GM23338 (cell line): ENCODE results near the gene PRDM2. TPM values are rescaled to one million over a fixed set of nuclear protein-coding genes. Genes with fewer than 3 reads are reported as not detected.

ENCODE experiments used
- ATAC-seq: fragments of 200-7000 bp; cut with Tn5 transposase; 3 replicates; pipeline ENCODE4 v1.9.1; 2020
- DNase-seq: peaks from one replicate; pipeline ENCODE4 v3.0.0-alpha.2; 2015; ENCODE audit warnings: low spot score
- H2AFZ ChIP-seq: fragments of 200-600 bp; sonication (generic); 2 replicates; pipeline ENCODE4 v1.8.0; 2016; ENCODE audit warnings: antibody characterized with exemption, mild to moderate bottlenecking, moderate library complexity
- H3F3A ChIP-seq: fragments of 200-600 bp; sonication (generic); replicated peaks from 2 replicates; pipeline ENCODE4 v1.8.0; 2017; ENCODE audit warnings: antibody characterized with exemption, mixed run types, low read depth
- H3K27ac ChIP-seq: fragments of 200-600 bp; sonication (generic); 2 replicates; pipeline ENCODE4 v1.6.1; 2016; ENCODE audit warnings: low read depth
- H3K27me3 ChIP-seq: fragments of 200-600 bp; sonication (generic); 2 replicates; pipeline ENCODE4 v1.8.0; 2016; ENCODE audit warnings: mild to moderate bottlenecking, mixed run types, moderate library complexity; ENCODE audit not compliant: insufficient read depth
- H3K36me3 ChIP-seq: fragments of 200-600 bp; sonication (generic); 2 replicates; pipeline ENCODE4 v1.8.0; 2016; ENCODE audit warnings: mild to moderate bottlenecking; ENCODE audit not compliant: insufficient read depth
- H3K4me1 ChIP-seq: fragments of 200-600 bp; sonication (generic); 2 replicates; pipeline ENCODE4 v1.8.0; 2016; ENCODE audit warnings: mild to moderate bottlenecking, moderate library complexity; ENCODE audit not compliant: insufficient read depth
- H3K4me2 ChIP-seq: fragments of 200-600 bp; sonication (generic); 2 replicates; pipeline ENCODE4 v1.7.1; 2017; ENCODE audit warnings: mixed run types
- H3K4me3 ChIP-seq: fragments of 200-600 bp; sonication (generic); 2 replicates; pipeline ENCODE4 v1.6.1; 2016; ENCODE audit warnings: mixed run types
- H3K79me2 ChIP-seq: fragments of 200-600 bp; sonication (generic); replicated peaks from 2 replicates; pipeline ENCODE4 v1.8.0; 2017; ENCODE audit warnings: mild to moderate bottlenecking; ENCODE audit not compliant: insufficient read depth
- H3K9me2 ChIP-seq: fragments of 200-600 bp; sonication (generic); 2 replicates; pipeline ENCODE4 v1.8.0; 2017; ENCODE audit not compliant: insufficient read depth
- H4K20me1 ChIP-seq: fragments of 200-600 bp; sonication (generic); replicated peaks from 2 replicates; pipeline ENCODE4 v1.8.0; 2017; ENCODE audit warnings: mild to moderate bottlenecking; ENCODE audit not compliant: insufficient read depth
- H3K27ac Mint-ChIP-seq: 2 replicates; pipeline ENCODE4 v1.8.0; 2020; ENCODE audit warnings: inconsistent platforms, mild to moderate bottlenecking, moderate library complexity, mixed read lengths
- H3K27me3 Mint-ChIP-seq: 3 replicates; pipeline ENCODE4 v1.8.0; 2022; ENCODE audit warnings: low read depth, mild to moderate bottlenecking, moderate library complexity, mixed read lengths, inconsistent platforms; ENCODE audit not compliant: insufficient read depth, poor library complexity
- H3K36me3 Mint-ChIP-seq: 3 replicates; pipeline ENCODE4 v1.8.0; 2021; ENCODE audit warnings: low read depth, mild to moderate bottlenecking, inconsistent platforms, moderate library complexity, mixed read lengths
- H3K4me1 Mint-ChIP-seq: 3 replicates; pipeline ENCODE4 v1.8.0; 2020; ENCODE audit warnings: mild to moderate bottlenecking, inconsistent platforms, mixed read lengths
- H3K4me3 Mint-ChIP-seq: 3 replicates; pipeline ENCODE4 v1.8.0; 2021; ENCODE audit warnings: moderate library complexity, mild to moderate bottlenecking, inconsistent platforms, mixed read lengths
- H3K9me3 Mint-ChIP-seq: 3 replicates; pipeline ENCODE4 v1.8.0; 2020; ENCODE audit warnings: moderate library complexity, mild to moderate bottlenecking, inconsistent platforms, mixed read lengths
- CREB1 ChIP-seq: fragments of 250-450 bp; sonication (Bioruptor Pico); IDR thresholded peaks from 2 replicates; pipeline ENCODE4 v1.5.0; 2020; ENCODE audit warnings: low read depth, mild to moderate bottlenecking, moderate library complexity
- CTCF ChIP-seq, 2 experiments: fragments of 200-600 bp in 1 of 2; sonication (generic) in 1 of 2; conservative IDR thresholded peaks; 2 replicates each; pipeline versions ENCODE4 v1.5.1 to v1.6.1; 2016 to 2017; ENCODE audit warnings: antibody characterized with exemption in 2 of 2, low read depth in 2 of 2, mild to moderate bottlenecking in 2 of 2, moderate library complexity in 1 of 2
- ETS1 ChIP-seq: IDR thresholded peaks from 2 replicates; pipeline ENCODE4 v1.6.1; 2016; ENCODE audit warnings: antibody characterized with exemption
- EZH2 ChIP-seq: fragments of 200-600 bp; sonication (generic); IDR thresholded peaks from one replicate; pipeline ENCODE4 v1.8.0; 2017; ENCODE audit warnings: antibody characterized with exemption, mild to moderate bottlenecking, low read depth; ENCODE audit not compliant: unreplicated experiment
- EZH2phosphoT487 ChIP-seq: fragments of 200-600 bp; sonication (generic); IDR thresholded peaks from one replicate; pipeline ENCODE4 v1.8.1; 2018; ENCODE audit warnings: antibody characterized with exemption; ENCODE audit not compliant: unreplicated experiment
- JUNB ChIP-seq: IDR thresholded peaks from one replicate; pipeline ENCODE4 v1.6.1; 2016; ENCODE audit warnings: antibody characterized with exemption; ENCODE audit not compliant: unreplicated experiment
- NANOG ChIP-seq: IDR thresholded peaks from 2 replicates; pipeline ENCODE4 v1.6.1; 2016; ENCODE audit warnings: antibody characterized with exemption, borderline replicate concordance
- POLR2AphosphoS5 ChIP-seq: IDR thresholded peaks from 2 replicates; pipeline ENCODE4 v1.6.1; 2016; ENCODE audit warnings: antibody characterized with exemption, low read depth
- REST ChIP-seq: IDR thresholded peaks from one replicate; pipeline ENCODE4 v1.6.1; 2018; ENCODE audit warnings: antibody characterized with exemption; ENCODE audit not compliant: unreplicated experiment
- STAT1 ChIP-seq: IDR thresholded peaks from one replicate; pipeline ENCODE4 v1.6.1; 2016; ENCODE audit warnings: antibody characterized with exemption; ENCODE audit not compliant: unreplicated experiment
- ZNF114 ChIP-seq: fragments of 250-450 bp; sonication (Bioruptor Pico); IDR thresholded peaks from 2 replicates; pipeline ENCODE4 v1.5.0; 2020; ENCODE audit warnings: mild to moderate bottlenecking, moderate library complexity
- ZNF331 ChIP-seq: fragments of 250-450 bp; sonication (Bioruptor Pico); IDR thresholded peaks from 2 replicates; pipeline ENCODE4 v1.5.0; 2020; ENCODE audit warnings: low read depth, mild to moderate bottlenecking, moderate library complexity
- ZNF462 ChIP-seq: fragments of 250-450 bp; sonication (Bioruptor Pico); IDR thresholded peaks from 2 replicates; pipeline ENCODE4 v1.5.0; 2020; ENCODE audit warnings: mild to moderate bottlenecking, moderate library complexity
- polyA plus RNA-seq: library from polyadenylated mRNA; unstranded; fragments of >200 nt; fragmentation: Nextera tagmentation; extraction: Ambion mirVana; gene quantifications from 2 replicates; pipeline ENCODE4 v1.2.1, GENCODE V29; 2016
- total RNA-seq: library from RNA; depleted of rRNA; stranded (reverse); fragments of >200 nt; shearing (Covaris generic); gene quantifications from 2 replicates; pipeline ENCODE4 v1.2.3, GENCODE V29; 2014

The PRDM2 gene
- total and polyA plus RNA-seq, 2 experiments from 2014 or later, result 11.6 to 28.3 TPM

DNA sequence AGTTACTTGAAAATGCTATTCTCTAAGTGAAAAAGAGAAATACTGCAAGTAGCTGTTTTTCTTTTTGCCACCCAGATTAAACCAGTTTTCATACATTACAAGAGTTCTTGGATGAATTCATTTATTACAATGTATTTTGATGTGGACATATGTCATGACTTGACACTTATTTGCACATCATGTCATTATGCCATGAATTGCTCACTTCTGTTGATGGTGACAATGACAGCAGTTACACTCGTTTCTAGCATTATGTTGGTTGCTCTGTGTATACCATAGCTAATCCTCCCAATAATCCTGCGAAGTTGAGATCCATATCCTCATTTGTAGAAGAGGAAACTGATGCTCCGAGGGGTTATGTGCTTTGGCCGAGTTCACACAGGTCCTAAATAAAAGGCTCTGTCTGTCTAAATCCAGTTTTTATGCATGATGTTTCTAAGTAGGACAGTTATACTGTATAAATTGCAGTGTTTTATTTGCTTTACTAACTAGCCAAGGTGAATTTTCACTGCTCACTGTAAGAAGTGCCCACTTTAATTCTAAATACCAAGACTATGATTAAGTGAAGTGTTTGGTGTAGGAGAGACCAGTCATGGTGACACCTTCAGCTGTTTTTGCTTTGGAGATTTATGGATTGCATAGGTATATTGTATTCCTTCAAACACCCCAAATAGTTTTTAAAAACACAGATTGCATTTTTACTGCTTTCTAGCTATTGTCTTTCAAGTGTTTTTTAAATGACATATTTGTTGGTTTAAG, 56.7 kb downstream of the PRDM2 start:
- H3K27ac ChIP-seq, result no peak overlapping the region
- peaks cover 62% of the 10 kb centered on the region for H3K79me2 ChIP-seq
- H3K4me3 ChIP-seq, result no peak overlapping the region
- no peaks in the 10 kb centered on the region for H3K36me3 Mint-ChIP-seq
- peaks cover 30% of the 10 kb centered on the region for H3K4me1 ChIP-seq
- no peak overlapping the region for H3K27ac Mint-ChIP-seq
- no peak overlapping the region for H3K4me3 Mint-ChIP-seq
- no peak overlapping the region for H2AFZ ChIP-seq
- H3K27me3 ChIP-seq, result no peaks in the 10 kb centered on the region
- DNase-seq (no peak), ATAC-seq (no peak)
- H4K20me1 ChIP-seq, result peaks cover 38% of the 10 kb centered on the region
- H3K36me3 ChIP-seq, result no peaks in the 10 kb centered on the region
- H3K27me3 Mint-ChIP-seq, result no peaks in the 10 kb centered on the region
- H3K4me2 ChIP-seq, result no peak overlapping the region
- H3K4me1 Mint-ChIP-seq, result peaks cover 42% of the 10 kb centered on the region
- no peaks in the 10 kb centered on the region for H3F3A ChIP-seq
- H3K9me3 Mint-ChIP-seq, result no peaks in the 10 kb centered on the region
- H3K9me2 ChIP-seq, result no peaks in the 10 kb centered on the region
- no peak for TF ChIP-seq EZH2phosphoT487
- no peak for TF ChIP-seq REST
- no peak for TF ChIP-seq JUNB
- TF ChIP-seq CTCF (conservative IDR thresholded peaks at IDR 0.05; ENCODE audit: low read depth in 2 of 2), result no peak
- no peak for TF ChIP-seq STAT1
- no peak for TF ChIP-seq ETS1
- no peak for TF ChIP-seq ZNF114 (CRISPR knock-in tag)
- no peak for TF ChIP-seq NANOG
- TF ChIP-seq EZH2, result no peak
- no peak for TF ChIP-seq CREB1 (CRISPR knock-in tag)
- no peak for TF ChIP-seq POLR2AphosphoS5
- no peak for TF ChIP-seq ZNF462
- TF ChIP-seq ZNF331 (CRISPR knock-in tag), result no peak
